HepG2 (cell line): ENCODE measurements around the gene TPST2.

Experiments
- ARHGAP35 ChIP-seq: sonication (generic); formaldehyde crosslinking; IDR thresholded peaks from 2 replicates; pipeline ENCODE4 v1.9.0; 2022; ENCODE audit warnings: mild to moderate bottlenecking, inconsistent platforms, moderate library complexity, missing genetic modification reagents, borderline replicate concordance
- BATF2 ChIP-seq: sonication (generic); formaldehyde crosslinking; IDR thresholded peaks from 2 replicates; pipeline ENCODE4 v1.8.0; 2022; ENCODE audit warnings: mild to moderate bottlenecking, missing genetic modification reagents, moderate library complexity
- HDAC1 ChIP-seq: sonication (generic); formaldehyde crosslinking; IDR thresholded peaks from 2 replicates; pipeline ENCODE4 v1.5.1; 2020; ENCODE audit warnings: mild to moderate bottlenecking, missing genetic modification reagents
- HMG20B ChIP-seq: conservative IDR thresholded peaks from 2 replicates; pipeline ENCODE4 v1.6.1; 2016; ENCODE audit warnings: missing genetic modification reagents, missing compliant biosample characterization
- KDM1A ChIP-seq: IDR thresholded peaks from 2 replicates; pipeline ENCODE4 v1.6.1; 2016; ENCODE audit warnings: missing compliant biosample characterization
- RELA ChIP-seq: sonication (generic); formaldehyde crosslinking; IDR thresholded peaks from 2 replicates; pipeline ENCODE4 v1.4.0; 2020; ENCODE audit warnings: missing genetic modification reagents
- SALL1 ChIP-seq: sonication (generic); formaldehyde crosslinking; IDR thresholded peaks from 2 replicates; pipeline ENCODE4 v1.8.0; 2022; ENCODE audit warnings: mild to moderate bottlenecking, missing genetic modification reagents
- YY1 ChIP-seq: IDR thresholded peaks from 2 replicates; pipeline ENCODE4 v1.6.1; 2011; ENCODE audit warnings: low read length, low read depth, moderate library complexity, mild to moderate bottlenecking; ENCODE audit not compliant: insufficient read depth, insufficient replicate concordance
- ZNF10 ChIP-seq: sonication (generic); formaldehyde crosslinking; IDR thresholded peaks from 2 replicates; pipeline ENCODE4 v1.4.0; 2020; ENCODE audit warnings: mild to moderate bottlenecking, low read depth, missing genetic modification reagents, borderline replicate concordance
- ZNF143 ChIP-seq: sonication (generic); formaldehyde crosslinking; IDR thresholded peaks from 2 replicates; pipeline ENCODE4 v1.4.0; 2020; ENCODE audit warnings: missing genetic modification reagents
- ZNF274 ChIP-seq: sonication (generic); formaldehyde crosslinking; IDR thresholded peaks from 2 replicates; pipeline ENCODE4 v1.5.1; 2020; ENCODE audit warnings: mild to moderate bottlenecking, missing genetic modification reagents
- ZNF563 ChIP-seq: sonication (generic); formaldehyde crosslinking; IDR thresholded peaks from 2 replicates; pipeline ENCODE4 v1.8.0; 2022; ENCODE audit warnings: mild to moderate bottlenecking, moderate library complexity, missing genetic modification reagents
- TF ChIP-seq, protein P1 (sequence below): sonication (generic); formaldehyde crosslinking; IDR thresholded peaks from 2 replicates; pipeline ENCODE4 v1.5.0; 2020; ENCODE audit warnings: mild to moderate bottlenecking, missing genetic modification reagents, moderate library complexity

- TF ChIP-seq, protein P1, sequence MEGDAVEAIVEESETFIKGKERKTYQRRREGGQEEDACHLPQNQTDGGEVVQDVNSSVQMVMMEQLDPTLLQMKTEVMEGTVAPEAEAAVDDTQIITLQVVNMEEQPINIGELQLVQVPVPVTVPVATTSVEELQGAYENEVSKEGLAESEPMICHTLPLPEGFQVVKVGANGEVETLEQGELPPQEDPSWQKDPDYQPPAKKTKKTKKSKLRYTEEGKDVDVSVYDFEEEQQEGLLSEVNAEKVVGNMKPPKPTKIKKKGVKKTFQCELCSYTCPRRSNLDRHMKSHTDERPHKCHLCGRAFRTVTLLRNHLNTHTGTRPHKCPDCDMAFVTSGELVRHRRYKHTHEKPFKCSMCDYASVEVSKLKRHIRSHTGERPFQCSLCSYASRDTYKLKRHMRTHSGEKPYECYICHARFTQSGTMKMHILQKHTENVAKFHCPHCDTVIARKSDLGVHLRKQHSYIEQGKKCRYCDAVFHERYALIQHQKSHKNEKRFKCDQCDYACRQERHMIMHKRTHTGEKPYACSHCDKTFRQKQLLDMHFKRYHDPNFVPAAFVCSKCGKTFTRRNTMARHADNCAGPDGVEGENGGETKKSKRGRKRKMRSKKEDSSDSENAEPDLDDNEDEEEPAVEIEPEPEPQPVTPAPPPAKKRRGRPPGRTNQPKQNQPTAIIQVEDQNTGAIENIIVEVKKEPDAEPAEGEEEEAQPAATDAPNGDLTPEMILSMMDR (CRISPR knock-in tag), result no peak
- no peak for TF ChIP-seq RELA (CRISPR knock-in tag)
- TF ChIP-seq SALL1 (CRISPR knock-in tag), result no peak
- no peak for TF ChIP-seq KDM1A
- TF ChIP-seq HMG20B, result no peak
- TF ChIP-seq HDAC1, result no peak
- no peak for TF ChIP-seq ZNF10 (CRISPR knock-in tag)
- no peak for TF ChIP-seq ZNF563 (CRISPR knock-in tag)
- TF ChIP-seq BATF2, result no peak
- no peak for TF ChIP-seq ZNF274 (CRISPR knock-in tag)
- TF ChIP-seq YY1, result no peak
- TF ChIP-seq ZNF143 (CRISPR knock-in tag), result no peak
- TF ChIP-seq ARHGAP35, result no peak
These were observed 18.2 kb upstream of the TPST2 start for GRCh38 chr22:26608129-26608528.
